Measurements from ENCODE around the gene LONP1.

The LONP1 gene

GRCh38 chr19:5696196-5697021 lies 23.5 kb downstream of the LONP1 start:
- no peak for DNase-seq

GRCh38 chr19:5695649-5696195 lies 24.2 kb downstream of the LONP1 start:
- Histone ChIP-seq H3K9me3 (no peaks in the 10 kb centered on the region), H3K36me3 (peaks cover 61 to 96% (median 92%) of the 10 kb centered on the region in 3 donors), H3K4me3 (no peak overlapping the region), H3K4me1 (peaks cover 0 to 29% (median 9%) of the 10 kb centered on the region in 4 donors), H3K27me3 (no peaks in the 10 kb centered on the region), H3K27ac (no peak overlapping the region)
- no peak for TF ChIP-seq CTCF (IDR thresholded peaks at IDR 0.05)
- intact Hi-C loops (cut with DNase I; ENCODE audit: low total_unique reads): loop anchor here (10.0 kb wide), 1 partner anchor 71 kb away; the partner anchor contains the start of genes SAFB and SAFB2
- DNase-seq: no peak

More at GRCh38 chr19:5696196-5697021, 23.5 kb downstream of the LONP1 start:
- no peaks in the 10 kb centered on the region for H3K9me3 ChIP-seq
- H3K4me1 ChIP-seq: peaks cover 0 to 22% (median 6%) of the 10 kb centered on the region in 4 donors
- no peak overlapping the region for H3K4me3 ChIP-seq
- no peaks in the 10 kb centered on the region for H3K27me3 ChIP-seq
- no peak for TF ChIP-seq CTCF (IDR thresholded peaks at IDR 0.05)
- intact Hi-C loops (cut with DNase I; ENCODE audit: low total_unique reads): loop anchor here (10.0 kb wide), 1 partner anchor 72 kb away; the partner anchor contains the start of genes SAFB and SAFB2
- no peak overlapping the region for H3K27ac ChIP-seq
- peaks cover 61 to 99% (median 98%) of the 10 kb centered on the region in 3 donors for H3K36me3 ChIP-seq

GRCh38 chr19:5694956-5695648 lies 24.8 kb downstream of the LONP1 start:
- H3K27me3 ChIP-seq: no peaks in the 10 kb centered on the region
- peaks cover 55 to 89% (median 86%) of the 10 kb centered on the region in 3 donors for H3K36me3 ChIP-seq
- H3K4me3 ChIP-seq: no peak overlapping the region
- intact Hi-C loops (cut with DNase I; ENCODE audit: low total_unique reads): loop anchor here (10.0 kb wide), 1 partner anchor 70 kb away; the partner anchor contains the start of genes SAFB and SAFB2
- TF ChIP-seq CTCF (IDR thresholded peaks at IDR 0.05): no peak
- no peak overlapping the region for H3K27ac ChIP-seq
- no peak for DNase-seq
- peaks cover 0 to 31% (median 10%) of the 10 kb centered on the region in 4 donors for H3K4me1 ChIP-seq
- no peaks in the 10 kb centered on the region for H3K9me3 ChIP-seq

- no peaks in the 10 kb centered on the region for H3K27me3 ChIP-seq
- peaks cover 50 to 82% (median 79%) of the 10 kb centered on the region in 3 donors for H3K36me3 ChIP-seq
- H3K4me3 ChIP-seq: no peak overlapping the region
- no peaks in the 10 kb centered on the region for H3K9me3 ChIP-seq
- no peak for DNase-seq
- intact Hi-C loops (cut with DNase I; ENCODE audit: low total_unique reads): loop anchor here (10.0 kb wide), 1 partner anchor 70 kb away; the partner anchor contains the start of genes SAFB and SAFB2
- H3K27ac ChIP-seq: no peak overlapping the region
- H3K4me1 ChIP-seq: peaks cover 0 to 36% (median 13%) of the 10 kb centered on the region in 4 donors
- no peak for TF ChIP-seq CTCF (IDR thresholded peaks at IDR 0.05)
These were observed 25.6 kb downstream of the LONP1 start for GRCh38 chr19:5694167-5694955.

Data from tibial artery (tissue), 4 donors.